Body of pancreas (tissue), 4 donors: Measurements from ENCODE around the gene CACNA1F. TPM values are rescaled to one million over a fixed set of nuclear protein-coding genes. Genes with fewer than 3 reads are reported as not detected.

Experiments used
- ATAC-seq: fragments of 150-250 bp; one replicate; pipeline ENCODE4 v1.9.1; 2016
- DNase-seq, 4 donors: peaks; one replicate each; pipeline ENCODE4 v3.0.0-alpha.2; 2019
- H3K27ac ChIP-seq, 4 donors: fragments of 200-600 bp; sonication (generic); 1 replicate in 3 of 4; 2 replicates in 1 of 4; pipeline versions ENCODE4 v1.5.1 to v1.6.1; 2016 to 2019; ENCODE audit warnings: mild to moderate bottlenecking in 1 of 4, mixed read lengths in 1 of 4, moderate library complexity in 1 of 4
- H3K27me3 ChIP-seq, 2 donors: fragments of 200-600 bp; sonication (generic); one replicate each; pipeline ENCODE4 v1.6.0; 2016; ENCODE audit warnings: mild to moderate bottlenecking in 1 of 2
- H3K36me3 ChIP-seq, 2 donors: fragments of 200-600 bp; sonication (generic); replicated peaks in 1 of 2; 2 replicates each; pipeline ENCODE4 v1.5.1; 2016; ENCODE audit warnings: low read depth in 2 of 2; ENCODE audit not compliant: insufficient read depth in 1 of 2
- H3K4me1 ChIP-seq: fragments of 200-600 bp; sonication (generic); one replicate; pipeline ENCODE4 v1.6.0; 2016
- H3K4me3 ChIP-seq, 2 donors: fragments of 200-600 bp; sonication (generic); 1 replicate in 1 of 2; 2 replicates in 1 of 2; pipeline ENCODE4 v1.5.1; 2016 to 2019
- H3K9me3 ChIP-seq, 3 donors: fragments of 200-600 bp; sonication (generic); 1 replicate in 2 of 3; 2 replicates in 1 of 3; pipeline ENCODE4 v1.5.1; 2016
- POLR2A ChIP-seq, 3 donors: fragments of 450-650 bp; IDR thresholded peaks; one replicate each; pipeline ENCODE4 v1.6.1; 2016; ENCODE audit warnings: antibody characterized with exemption in 3 of 3, mild to moderate bottlenecking in 2 of 3
- WGBS, 2 donors: methylation state at CpG; one replicate each; pipeline ENCODE4 v1.1.5; 2017; 5-methylcytosine and 5-hydroxymethylcytosine counted together
- intact Hi-C: fragments of 100-400 bp; cut with DNase I; formaldehyde crosslinking; loops from one replicate; pipeline ENCODE4 v1.15.1; 2023
- total RNA-seq, 2 donors: library from RNA; depleted of rRNA; stranded (reverse); fragments of >200 nt; gene quantifications; one replicate each; pipeline ENCODE4 v1.1.0, GENCODE V29; 2016
- TF ChIP-seq, protein P1 (sequence below), 7 experiments: fragments of 450-650 bp in 4 of 7; fragments of 200-600 bp in 3 of 7; sonication (generic) in 3 of 7; IDR thresholded peaks; one replicate each; pipeline ENCODE4 v1.5.1; 2016 to 2019; ENCODE audit warnings: antibody characterized with exemption in 7 of 7

Gene CACNA1F
- total RNA-seq, 2 donors from 2014 or later, result 0.26 TPM; not detected in 1

DNA sequence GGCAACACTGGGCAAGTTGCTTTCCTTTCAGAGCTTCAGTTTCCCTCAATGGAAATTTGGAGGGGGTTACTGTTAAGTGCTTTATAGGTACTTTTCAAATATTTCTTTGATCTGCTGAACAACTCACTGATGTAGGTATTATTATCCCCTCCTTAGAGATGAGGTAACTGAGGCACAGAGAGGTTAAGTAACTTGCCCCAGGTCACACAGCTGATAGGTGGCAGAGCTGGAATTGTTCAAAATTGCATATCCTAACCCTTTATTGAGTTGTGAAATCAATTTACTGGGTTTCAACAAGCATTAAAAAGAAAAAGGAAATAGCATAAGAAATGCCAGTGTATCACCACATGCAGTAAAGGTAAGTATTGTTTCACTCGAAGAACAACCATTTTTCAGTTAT, 43.1 kb upstream of the CACNA1F start:
- ATAC-seq, result no peak
- Histone ChIP-seq H3K27ac (no peak overlapping the region), H3K9me3 (no peaks in the 10 kb centered on the region), H3K4me3 (no peak overlapping the region), H3K36me3 (no peaks in the 10 kb centered on the region), H3K4me1 (peaks cover 39% of the 10 kb centered on the region), H3K27me3 (no peaks in the 10 kb centered on the region)
- no peak for DNase-seq
- WGBS, 2 donors, result 56 to 88% methylated on average over 1 of the region's 1 CpG
- intact Hi-C loops, result no loop called here
- no peak for TF ChIP-seq POLR2A (IDR thresholded peaks at IDR 0.05)

DNA sequence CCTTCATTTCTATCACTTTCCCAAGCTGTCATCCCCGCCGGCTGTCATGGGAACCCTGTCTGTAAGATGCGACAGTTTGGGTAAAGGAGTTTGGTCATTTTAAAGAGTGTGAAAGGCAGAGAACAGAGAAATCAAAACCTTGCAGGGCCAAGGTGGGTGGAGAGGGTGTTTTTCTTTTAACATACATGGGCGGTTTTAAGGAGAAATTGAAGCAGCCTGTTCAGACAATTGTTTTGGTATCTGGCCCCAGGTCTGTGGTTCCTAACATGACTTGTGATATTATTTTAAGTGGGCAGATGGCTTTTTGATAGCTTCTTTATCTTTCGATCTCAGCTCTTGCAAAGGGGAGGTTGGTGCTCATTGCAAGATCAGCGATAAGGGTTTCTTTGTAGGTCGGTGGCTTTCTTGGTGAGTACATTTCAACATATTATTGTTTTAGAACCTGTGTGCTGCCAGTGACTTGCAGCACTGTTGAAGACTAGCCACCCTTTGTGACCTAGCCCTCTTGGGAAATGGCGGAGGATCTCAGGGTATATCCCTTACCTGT, 40.1 kb upstream of the CACNA1F start:
- no peaks in the 10 kb centered on the region for H3K9me3 ChIP-seq
- H3K4me3 ChIP-seq, result no peak overlapping the region
- no peaks in the 10 kb centered on the region for H3K36me3 ChIP-seq
- no peak overlapping the region for H3K27ac ChIP-seq
- 73 to 96% methylated on average over 6 to 8 of the region's 8 CpGs for WGBS, 2 donors
- peaks cover 50% of the 10 kb centered on the region for H3K4me1 ChIP-seq
- intact Hi-C loops, result no loop called here
- ATAC-seq (no peak), DNase-seq (peak in 1 of 4 donors; percentile 6)
- no peaks in the 10 kb centered on the region for H3K27me3 ChIP-seq
- no peak for TF ChIP-seq POLR2A (IDR thresholded peaks at IDR 0.05)
- TF ChIP-seq, protein P1, sequence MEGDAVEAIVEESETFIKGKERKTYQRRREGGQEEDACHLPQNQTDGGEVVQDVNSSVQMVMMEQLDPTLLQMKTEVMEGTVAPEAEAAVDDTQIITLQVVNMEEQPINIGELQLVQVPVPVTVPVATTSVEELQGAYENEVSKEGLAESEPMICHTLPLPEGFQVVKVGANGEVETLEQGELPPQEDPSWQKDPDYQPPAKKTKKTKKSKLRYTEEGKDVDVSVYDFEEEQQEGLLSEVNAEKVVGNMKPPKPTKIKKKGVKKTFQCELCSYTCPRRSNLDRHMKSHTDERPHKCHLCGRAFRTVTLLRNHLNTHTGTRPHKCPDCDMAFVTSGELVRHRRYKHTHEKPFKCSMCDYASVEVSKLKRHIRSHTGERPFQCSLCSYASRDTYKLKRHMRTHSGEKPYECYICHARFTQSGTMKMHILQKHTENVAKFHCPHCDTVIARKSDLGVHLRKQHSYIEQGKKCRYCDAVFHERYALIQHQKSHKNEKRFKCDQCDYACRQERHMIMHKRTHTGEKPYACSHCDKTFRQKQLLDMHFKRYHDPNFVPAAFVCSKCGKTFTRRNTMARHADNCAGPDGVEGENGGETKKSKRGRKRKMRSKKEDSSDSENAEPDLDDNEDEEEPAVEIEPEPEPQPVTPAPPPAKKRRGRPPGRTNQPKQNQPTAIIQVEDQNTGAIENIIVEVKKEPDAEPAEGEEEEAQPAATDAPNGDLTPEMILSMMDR (IDR thresholded peaks at IDR 0.05), result no peak

DNA sequence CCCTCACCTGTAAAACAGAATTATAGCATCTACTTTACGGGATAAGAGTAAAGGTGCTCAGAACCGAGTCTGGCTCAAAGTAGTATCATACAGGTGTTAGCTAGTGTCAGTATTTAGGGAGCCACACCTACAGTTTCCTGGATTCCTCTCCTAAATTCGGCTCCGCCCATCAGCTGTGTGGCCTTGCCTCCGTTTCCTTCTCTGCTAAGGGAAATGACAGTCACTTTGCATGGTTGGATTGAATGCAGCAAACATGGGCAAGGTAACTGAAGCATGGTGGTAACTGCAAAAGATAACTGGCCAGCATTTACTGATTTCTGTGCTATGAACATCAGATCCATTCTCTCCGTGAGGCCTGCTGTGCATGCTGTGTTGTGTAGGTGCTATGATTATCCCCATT, 39.3 kb upstream of the CACNA1F start:
- no peaks in the 10 kb centered on the region for H3K9me3 ChIP-seq
- H3K4me1 ChIP-seq, result peaks cover 47% of the 10 kb centered on the region
- ATAC-seq (no peak), DNase-seq (no peak)
- intact Hi-C loops, result no loop called here
- H3K27me3 ChIP-seq, result no peaks in the 10 kb centered on the region
- 35% methylated on average over 6 of the region's 6 CpGs; no CpG with 5 or more reads in 1 of the 2 donors for WGBS, 2 donors
- no peaks in the 10 kb centered on the region for H3K36me3 ChIP-seq
- TF ChIP-seq, protein P1 (IDR thresholded peaks at IDR 0.05), result no peak
- H3K4me3 ChIP-seq, result no peak overlapping the region
- no peak overlapping the region for H3K27ac ChIP-seq

DNA sequence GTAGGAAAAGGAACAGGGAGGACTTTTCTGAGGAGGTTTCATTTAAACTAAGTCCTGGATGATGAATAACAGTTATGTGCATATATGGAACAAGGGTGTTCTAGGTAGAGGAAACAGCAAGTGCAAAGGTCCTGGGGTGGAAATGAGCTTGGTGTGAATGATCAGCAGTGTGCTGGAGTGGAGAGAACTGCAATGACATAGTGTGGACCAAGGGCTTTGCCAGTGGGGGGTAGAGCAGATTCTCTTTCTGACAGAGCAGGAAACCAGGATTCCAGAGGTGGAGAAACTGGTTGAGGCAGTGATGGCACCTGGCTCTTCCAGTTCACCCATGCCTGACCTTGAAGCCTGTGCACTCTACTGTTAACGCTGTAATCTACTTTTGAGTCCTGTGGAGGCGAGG, 38.2 kb upstream of the CACNA1F start:
- Histone ChIP-seq H3K27ac (peak overlapping the region in 2 of 4 donors; percentile 9 to 96), H3K4me1 (peaks cover 37% of the 10 kb centered on the region), H3K4me3 (no peak overlapping the region), H3K36me3 (no peaks in the 10 kb centered on the region), H3K27me3 (no peaks in the 10 kb centered on the region), H3K9me3 (no peaks in the 10 kb centered on the region)
- ATAC-seq (no peak), DNase-seq (peak in 3 of 4 donors; percentile 21 to 33 (median 32))
- intact Hi-C loops, result no loop called here
- no peak for TF ChIP-seq POLR2A (IDR thresholded peaks at IDR 0.05)
- TF ChIP-seq, protein P1 (IDR thresholded peaks at IDR 0.05), result no peak
- 26 to 63% methylated on average over 2 of the region's 2 CpGs for WGBS, 2 donors

DNA sequence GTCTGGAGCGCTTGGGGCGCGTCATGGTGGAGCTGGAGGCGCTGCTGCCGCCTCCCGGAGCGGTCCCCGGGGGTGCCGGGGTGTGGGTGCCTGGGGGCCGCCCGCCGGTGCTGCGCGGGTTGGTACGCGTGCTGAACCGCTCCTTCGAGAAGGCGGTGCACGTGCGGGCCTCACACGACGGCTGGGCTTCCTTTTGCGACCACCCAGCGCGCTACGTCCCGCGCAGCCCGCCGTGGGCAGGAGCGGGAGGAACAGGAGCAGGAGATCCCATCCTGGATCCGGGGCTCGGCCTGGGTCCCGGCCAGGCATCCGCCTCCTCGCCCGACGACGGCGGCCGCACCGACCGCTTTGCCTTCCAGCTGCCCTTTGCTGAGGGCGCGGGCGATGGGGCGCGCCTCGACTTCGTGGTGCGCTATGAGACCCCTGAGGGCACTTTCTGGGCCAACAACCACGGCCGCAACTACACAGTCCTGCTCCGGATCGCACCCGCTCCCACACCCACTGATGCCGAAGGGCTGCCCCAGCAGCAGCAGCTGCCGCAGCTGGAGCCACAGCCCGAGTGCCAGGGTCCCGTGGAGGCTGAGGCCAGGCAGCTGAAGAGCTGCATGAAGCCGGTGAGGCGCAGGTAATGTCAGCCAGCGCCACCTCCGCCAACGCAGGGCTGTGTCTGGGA, 37.2 kb upstream of the CACNA1F start:
- 75% methylated on average over 12 of the region's 66 CpGs; no CpG with 5 or more reads in 1 of the 2 donors for WGBS, 2 donors
- peaks cover 37% of the 10 kb centered on the region for H3K4me1 ChIP-seq
- DNase-seq (no peak), ATAC-seq (no peak)
- no peaks in the 10 kb centered on the region for H3K27me3 ChIP-seq
- H3K9me3 ChIP-seq, result no peaks in the 10 kb centered on the region
- peak overlapping the region; percentile 19 to 43 for H3K4me3 ChIP-seq
- TF ChIP-seq POLR2A (IDR thresholded peaks at IDR 0.05), result no peak
- TF ChIP-seq, protein P1 (IDR thresholded peaks at IDR 0.05), result no peak
- H3K36me3 ChIP-seq, result no peaks in the 10 kb centered on the region
- H3K27ac ChIP-seq, result peak overlapping the region; percentile 90 to 96 (median 93)
- intact Hi-C loops, result no loop called here
